Esophagus muscularis mucosa (tissue), 4 donors: ENCODE data around the gene TNRC18.

ENCODE experiments used
- CTCF ChIP-seq, 3 experiments: fragments of 200-600 bp in 2 of 3; fragments of 450-650 bp in 1 of 3; sonication (generic) in 2 of 3; IDR thresholded peaks; one replicate each; pipeline ENCODE4 v1.5.1; 2017 to 2019; ENCODE audit warnings: antibody characterized with exemption in 3 of 3, mild to moderate bottlenecking in 2 of 3, moderate library complexity in 1 of 3
- EP300 ChIP-seq: sonication (generic); formaldehyde crosslinking; IDR thresholded peaks from one replicate; pipeline ENCODE4 v1.6.1; 2017; ENCODE audit warnings: antibody characterized with exemption
- POLR2A ChIP-seq: fragments of 450-650 bp; IDR thresholded peaks from one replicate; pipeline ENCODE4 v1.6.1; 2017; ENCODE audit warnings: antibody characterized with exemption, moderate library complexity, mild to moderate bottlenecking, low read depth
- POLR2AphosphoS5 ChIP-seq, 2 donors: sonication (generic); formaldehyde crosslinking; IDR thresholded peaks; one replicate each; pipeline ENCODE4 v1.6.1; 2017; ENCODE audit warnings: antibody characterized with exemption in 2 of 2

- TF ChIP-seq CTCF (IDR thresholded peaks at IDR 0.05) (peak in 1 of 3 experiments; percentile 15), EP300 (no peak), POLR2AphosphoS5 (IDR thresholded peaks at IDR 0.05) (no peak), POLR2A (no peak)
Observed at GRCh38 chr7:5348134-5349004, 75.3 kb downstream of the TNRC18 start.
